ENCODE results near the gene MAML1.

Gene MAML1

DNA sequence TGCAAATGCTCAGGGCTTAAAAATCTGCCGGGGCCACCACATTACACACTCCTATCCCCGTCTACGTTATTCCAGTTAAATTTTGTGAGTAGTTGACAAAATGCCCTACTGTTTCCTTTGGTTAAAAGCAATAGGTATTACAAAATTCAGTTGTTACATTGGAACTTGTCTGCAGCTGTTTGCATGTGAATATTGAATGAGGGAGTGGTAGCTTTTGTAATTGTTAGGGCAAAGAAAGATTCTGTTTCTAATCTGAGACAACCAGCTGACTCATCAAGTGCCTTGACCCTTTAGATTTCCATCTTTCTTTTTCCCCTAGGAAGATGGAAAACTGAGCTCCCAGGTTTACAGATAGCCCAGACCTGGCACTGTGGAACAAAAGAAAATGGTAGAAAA, 30.2 kb downstream of the MAML1 start:
- TF ChIP-seq, protein P1, sequence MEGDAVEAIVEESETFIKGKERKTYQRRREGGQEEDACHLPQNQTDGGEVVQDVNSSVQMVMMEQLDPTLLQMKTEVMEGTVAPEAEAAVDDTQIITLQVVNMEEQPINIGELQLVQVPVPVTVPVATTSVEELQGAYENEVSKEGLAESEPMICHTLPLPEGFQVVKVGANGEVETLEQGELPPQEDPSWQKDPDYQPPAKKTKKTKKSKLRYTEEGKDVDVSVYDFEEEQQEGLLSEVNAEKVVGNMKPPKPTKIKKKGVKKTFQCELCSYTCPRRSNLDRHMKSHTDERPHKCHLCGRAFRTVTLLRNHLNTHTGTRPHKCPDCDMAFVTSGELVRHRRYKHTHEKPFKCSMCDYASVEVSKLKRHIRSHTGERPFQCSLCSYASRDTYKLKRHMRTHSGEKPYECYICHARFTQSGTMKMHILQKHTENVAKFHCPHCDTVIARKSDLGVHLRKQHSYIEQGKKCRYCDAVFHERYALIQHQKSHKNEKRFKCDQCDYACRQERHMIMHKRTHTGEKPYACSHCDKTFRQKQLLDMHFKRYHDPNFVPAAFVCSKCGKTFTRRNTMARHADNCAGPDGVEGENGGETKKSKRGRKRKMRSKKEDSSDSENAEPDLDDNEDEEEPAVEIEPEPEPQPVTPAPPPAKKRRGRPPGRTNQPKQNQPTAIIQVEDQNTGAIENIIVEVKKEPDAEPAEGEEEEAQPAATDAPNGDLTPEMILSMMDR (conservative IDR thresholded peaks at IDR 0.05; ENCODE audit: low read length): no peak
- no peak for TF ChIP-seq EZH2phosphoT487 (IDR thresholded peaks at IDR 0.05; ENCODE audit: borderline replicate concordance)
- H3K36me3 ChIP-seq (ENCODE audit: insufficient read depth, low read length): peaks cover 23% of the 10 kb centered on the region; the same call in 1 of the 2 replicates
- no peaks in the 10 kb centered on the region for H3K9me2 ChIP-seq (replicated peaks; ENCODE audit: low read depth, low read length)
- no peaks in the 10 kb centered on the region for H3K9me3 ChIP-seq (ENCODE audit: insufficient read depth, low read depth, low read length)
- H3K4me2 ChIP-seq (ENCODE audit: low read depth, low read length, poor library complexity, severe bottlenecking): no peak overlapping the region
- peaks cover 46% of the 10 kb centered on the region for H3K79me2 ChIP-seq (ENCODE audit: insufficient read depth, low read length)
- H3F3A ChIP-seq (ENCODE audit: low read depth): no peaks in the 10 kb centered on the region
- peaks cover 24% of the 10 kb centered on the region for H4K20me1 ChIP-seq (ENCODE audit: insufficient read depth, low read length, poor library complexity, severe bottlenecking)
- H3K27me3 ChIP-seq (ENCODE audit: insufficient read depth, low read length, poor library complexity, severe bottlenecking): no peaks in the 10 kb centered on the region
- H3K4me3 ChIP-seq (ENCODE audit: low read length, poor library complexity, severe bottlenecking): no peak overlapping the region
- H2AFZ ChIP-seq (ENCODE audit: low read length): no peak overlapping the region
- H3K9ac ChIP-seq (ENCODE audit: low read depth, low read length, poor library complexity, severe bottlenecking): no peak overlapping the region
- peaks cover 7% of the 10 kb centered on the region for H3K4me1 ChIP-seq (ENCODE audit: insufficient read depth, low read length, poor library complexity, severe bottlenecking)

DNA sequence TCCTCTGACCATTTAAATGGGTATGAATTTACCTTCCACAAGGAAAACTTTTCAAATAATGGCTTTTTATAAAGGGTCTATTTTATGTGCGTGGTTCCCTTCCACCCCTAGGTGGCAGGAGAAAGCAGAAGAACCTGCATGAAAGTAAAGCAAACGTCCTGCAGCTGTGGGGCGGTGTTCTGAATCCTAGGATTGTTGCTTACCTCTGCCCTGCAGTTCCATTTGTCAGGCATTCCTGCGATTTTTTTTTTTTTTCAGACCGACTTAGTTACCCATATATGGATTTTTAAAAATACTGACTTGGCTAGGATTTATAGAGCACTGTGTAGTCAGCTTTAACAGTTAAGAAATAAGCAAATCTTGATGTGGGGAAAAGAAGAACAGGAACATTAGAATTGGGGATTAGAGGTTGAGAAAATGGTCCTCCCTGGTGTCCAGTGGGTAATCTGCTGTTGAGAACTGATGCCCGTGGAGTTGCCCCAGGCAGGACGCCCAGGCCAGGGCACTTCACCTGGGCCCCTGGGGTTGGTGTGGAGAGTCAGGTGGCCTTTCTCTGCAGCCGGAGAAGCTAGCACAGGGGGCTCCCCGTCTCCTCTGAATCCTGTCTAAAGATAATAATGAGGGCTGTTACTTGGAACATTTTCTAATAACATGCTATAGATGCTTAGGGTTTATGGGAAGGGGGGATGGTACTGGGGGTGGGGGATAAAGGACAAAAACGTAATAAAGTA, 30.8 kb downstream of the MAML1 start:
- no peaks in the 10 kb centered on the region for H3F3A ChIP-seq (ENCODE audit: low read depth)
- H3K4me1 ChIP-seq (ENCODE audit: insufficient read depth, low read length, poor library complexity, severe bottlenecking): peaks cover 7% of the 10 kb centered on the region
- H3K9me2 ChIP-seq (replicated peaks; ENCODE audit: low read depth, low read length): no peaks in the 10 kb centered on the region
- peaks cover 26% of the 10 kb centered on the region; the same call in 1 of the 2 replicates for H3K36me3 ChIP-seq (ENCODE audit: insufficient read depth, low read length)
- no peak for TF ChIP-seq EZH2phosphoT487 (IDR thresholded peaks at IDR 0.05; ENCODE audit: borderline replicate concordance)
- TF ChIP-seq, protein P1 (conservative IDR thresholded peaks at IDR 0.05; ENCODE audit: low read length): peak; percentile 71
- H3K4me2 ChIP-seq (ENCODE audit: low read depth, low read length, poor library complexity, severe bottlenecking): no peak overlapping the region
- H2AFZ ChIP-seq (ENCODE audit: low read length): no peak overlapping the region
- no peak overlapping the region for H3K4me3 ChIP-seq (ENCODE audit: low read length, poor library complexity, severe bottlenecking)
- no peak overlapping the region for H3K9ac ChIP-seq (ENCODE audit: low read depth, low read length, poor library complexity, severe bottlenecking)
- no peaks in the 10 kb centered on the region for H3K9me3 ChIP-seq (ENCODE audit: insufficient read depth, low read depth, low read length)
- peaks cover 21% of the 10 kb centered on the region for H4K20me1 ChIP-seq (ENCODE audit: insufficient read depth, low read length, poor library complexity, severe bottlenecking)
- peaks cover 40% of the 10 kb centered on the region for H3K79me2 ChIP-seq (ENCODE audit: insufficient read depth, low read length)
- no peaks in the 10 kb centered on the region for H3K27me3 ChIP-seq (ENCODE audit: insufficient read depth, low read length, poor library complexity, severe bottlenecking)

DNA sequence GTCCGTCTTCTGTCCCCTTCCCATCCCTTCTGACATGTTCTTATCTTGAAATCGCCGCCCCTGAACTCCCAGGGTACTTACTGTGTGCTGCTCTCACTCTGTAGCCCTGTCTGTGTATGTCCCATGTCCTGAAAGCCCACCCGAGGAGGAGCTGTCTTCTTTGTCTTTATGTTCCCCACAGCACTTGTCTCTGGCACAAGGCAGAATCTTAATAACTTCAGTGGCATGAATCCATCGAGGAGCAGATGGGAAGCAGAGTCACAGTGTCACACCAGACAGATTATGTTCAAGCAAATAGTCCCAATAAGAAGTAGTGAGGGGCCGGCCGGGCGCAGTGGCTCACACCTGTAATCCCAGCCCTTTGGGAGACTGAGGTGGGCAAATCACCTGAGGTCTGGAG, 31.4 kb downstream of the MAML1 start:
- Histone ChIP-seq H3K4me1 (ENCODE audit: insufficient read depth, low read length, poor library complexity, severe bottlenecking) (peaks cover 7% of the 10 kb centered on the region), H3F3A (ENCODE audit: low read depth) (no peaks in the 10 kb centered on the region), H3K4me2 (ENCODE audit: low read depth, low read length, poor library complexity, severe bottlenecking) (no peak overlapping the region), H3K36me3 (ENCODE audit: insufficient read depth, low read length) (peaks cover 32% of the 10 kb centered on the region; the same call in 1 of the 2 replicates), H3K4me3 (ENCODE audit: low read length, poor library complexity, severe bottlenecking) (no peak overlapping the region), H2AFZ (ENCODE audit: low read length) (no peak overlapping the region), H3K9me3 (ENCODE audit: insufficient read depth, low read depth, low read length) (no peaks in the 10 kb centered on the region), H3K27me3 (ENCODE audit: insufficient read depth, low read length, poor library complexity, severe bottlenecking) (no peaks in the 10 kb centered on the region), H3K79me2 (ENCODE audit: insufficient read depth, low read length) (peaks cover 33% of the 10 kb centered on the region), H3K9ac (ENCODE audit: low read depth, low read length, poor library complexity, severe bottlenecking) (no peak overlapping the region), H4K20me1 (ENCODE audit: insufficient read depth, low read length, poor library complexity, severe bottlenecking) (peaks cover 21% of the 10 kb centered on the region), H3K9me2 (replicated peaks; ENCODE audit: low read depth, low read length) (no peaks in the 10 kb centered on the region)
- no peak for TF ChIP-seq EZH2phosphoT487 (IDR thresholded peaks at IDR 0.05; ENCODE audit: borderline replicate concordance)
- TF ChIP-seq, protein P1 (conservative IDR thresholded peaks at IDR 0.05; ENCODE audit: low read length): no peak

All from Loucy (cell line).